NOMO-1 treated with dmso at 0.1 percent for 144 hours (cell line): ENCODE results near the gene SINHCAF.
"Not testable (repeated sequence)": the region's sequence is repeated elsewhere in the genome, so short reads cannot be mapped to it uniquely, and the experiment has no call there.

Source experiments
- DNase-seq: peaks from one replicate; lab custom pipeline; 2025; ENCODE audit not compliant: unreplicated experiment; lab: John Stamatoyannopoulos, UW

Gene SINHCAF

DNA sequence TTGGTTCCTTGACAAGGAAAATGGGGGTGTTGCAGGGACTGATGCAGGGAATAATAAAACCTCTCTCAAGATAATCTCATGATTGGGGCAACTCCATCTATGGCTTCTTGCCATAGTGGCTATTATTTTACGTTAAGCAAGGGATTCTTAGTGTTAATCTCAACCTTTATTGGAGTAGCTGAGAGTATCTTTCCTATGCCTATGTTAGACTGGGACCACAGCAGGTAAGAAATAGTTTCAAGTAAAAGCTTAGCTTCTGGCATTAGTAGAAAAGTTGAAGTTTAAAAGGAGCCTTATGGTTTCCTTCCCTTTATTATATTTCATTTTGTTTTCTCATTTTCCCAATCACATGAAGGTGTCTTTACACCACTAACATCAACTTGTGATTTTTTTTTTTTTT lies 16.7 kb downstream of the SINHCAF start:
- DNase-seq: no peak

DNA sequence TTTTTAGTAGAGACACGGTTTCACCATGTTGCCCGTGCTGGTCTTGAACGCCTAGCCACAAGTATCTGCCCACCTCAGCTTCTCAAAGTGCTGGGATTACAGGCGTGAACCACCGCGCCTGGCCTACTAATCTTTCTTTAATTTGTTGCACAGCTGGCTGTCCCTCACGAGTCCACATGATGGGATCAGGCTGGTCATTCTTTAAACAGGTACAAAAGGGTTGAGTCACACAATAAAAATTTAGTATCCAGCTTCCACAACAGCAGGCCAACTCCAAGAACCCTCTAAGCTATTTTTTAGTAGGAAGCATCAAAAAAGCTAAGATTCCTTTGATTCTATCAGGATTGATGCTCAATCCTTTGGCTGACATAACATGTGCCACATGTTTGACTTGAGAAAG lies 17.8 kb downstream of the SINHCAF start:
- no peak for DNase-seq

DNA sequence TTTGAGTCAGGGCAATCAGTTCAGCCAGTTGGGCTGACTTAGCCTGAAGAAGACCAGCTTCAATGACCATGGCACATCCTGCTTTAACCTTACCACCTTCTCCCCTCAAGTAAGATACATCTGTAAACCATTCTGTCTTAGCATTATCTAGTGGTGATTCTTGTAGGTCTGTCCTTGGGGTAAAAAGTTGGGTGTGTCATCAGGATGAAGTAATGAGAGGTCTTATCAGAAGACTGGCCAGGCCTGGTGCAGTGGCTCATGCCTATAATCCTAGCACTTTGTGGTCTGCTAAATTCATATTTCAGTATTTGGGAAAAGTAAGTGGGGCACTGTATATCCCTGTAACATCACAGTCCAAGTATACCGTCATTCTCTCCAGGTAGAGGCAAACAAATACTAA lies 19.1 kb downstream of the SINHCAF start:
- DNase-seq: no peak

DNA sequence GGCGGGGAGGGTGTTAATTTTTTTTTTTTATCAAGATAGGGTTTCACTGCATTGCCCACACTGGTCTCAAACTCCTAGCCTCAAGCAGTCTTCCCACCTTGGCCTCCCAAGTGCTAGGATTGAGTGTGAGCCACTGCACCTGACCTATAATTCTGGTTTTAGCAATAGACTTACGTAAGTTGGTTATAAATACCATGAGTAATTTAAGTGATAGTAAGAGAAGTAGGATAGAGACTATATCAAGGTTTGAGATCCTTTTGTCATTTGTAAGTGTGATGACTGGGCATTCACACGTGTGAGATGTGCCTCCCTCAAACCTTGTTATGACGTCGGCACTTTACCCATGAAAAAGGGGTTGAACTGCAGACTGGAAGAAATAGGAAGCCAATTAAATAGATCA lies 22.5 kb downstream of the SINHCAF start:
- DNase-seq: no peak

DNA sequence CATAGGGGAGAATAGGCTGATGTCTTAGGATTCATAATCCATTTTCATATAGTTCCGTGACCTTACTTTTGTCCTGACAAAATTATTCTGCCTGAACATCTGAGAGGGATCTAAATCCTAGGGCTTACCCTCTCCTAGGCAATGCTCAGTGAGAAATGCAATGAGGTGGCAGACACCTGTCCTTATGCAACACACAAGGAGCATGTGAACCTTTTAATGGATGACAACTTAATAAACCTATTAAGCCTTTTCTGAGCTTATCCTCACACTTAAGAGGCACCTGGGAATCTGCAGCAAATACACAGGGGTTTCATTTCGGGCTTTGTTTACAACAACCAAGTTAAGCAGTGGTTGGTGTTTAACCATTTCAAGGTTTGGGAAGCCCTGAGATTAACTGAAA lies 24.6 kb downstream of the SINHCAF start:
- no peak for DNase-seq

DNA sequence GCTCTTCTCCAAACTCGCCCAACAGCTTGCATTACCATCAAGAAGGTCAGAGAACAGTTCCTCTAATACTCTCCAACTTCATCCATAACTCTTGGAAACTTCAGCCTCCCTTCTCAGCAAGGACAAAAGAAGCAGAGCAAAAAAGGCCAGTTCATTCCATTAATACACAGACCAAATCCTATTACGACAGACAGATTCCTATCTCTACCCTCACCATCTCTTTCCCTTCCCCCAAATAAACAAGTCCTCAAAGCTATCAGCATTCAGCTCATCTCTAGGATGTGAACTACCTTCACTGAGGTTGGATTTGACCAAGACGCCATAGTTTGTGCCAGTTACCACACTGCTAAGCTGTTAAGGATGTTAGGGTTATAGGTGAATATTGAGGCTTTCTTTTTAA lies 25.2 kb downstream of the SINHCAF start:
- no peak for DNase-seq

DNA sequence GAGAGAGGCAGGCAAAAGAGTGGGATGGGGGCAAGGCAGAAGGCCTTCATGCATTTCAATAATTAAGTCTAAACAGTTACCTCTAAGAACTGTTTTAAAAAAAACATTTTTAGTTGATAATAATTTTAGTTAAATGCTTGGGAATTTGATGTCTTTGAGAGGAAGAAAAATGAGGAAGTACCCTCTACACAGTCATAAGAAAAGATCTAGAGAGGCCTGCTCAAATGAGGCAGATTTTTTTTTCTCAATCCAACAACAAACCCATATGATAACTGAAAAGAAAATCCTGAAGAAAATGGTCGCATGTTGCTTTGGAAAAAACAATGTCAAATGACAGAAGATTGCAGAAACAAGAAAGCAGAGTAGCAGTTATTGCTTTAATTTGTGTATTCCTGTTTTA lies 25.6 kb downstream of the SINHCAF start:
- no peak for DNase-seq

DNA sequence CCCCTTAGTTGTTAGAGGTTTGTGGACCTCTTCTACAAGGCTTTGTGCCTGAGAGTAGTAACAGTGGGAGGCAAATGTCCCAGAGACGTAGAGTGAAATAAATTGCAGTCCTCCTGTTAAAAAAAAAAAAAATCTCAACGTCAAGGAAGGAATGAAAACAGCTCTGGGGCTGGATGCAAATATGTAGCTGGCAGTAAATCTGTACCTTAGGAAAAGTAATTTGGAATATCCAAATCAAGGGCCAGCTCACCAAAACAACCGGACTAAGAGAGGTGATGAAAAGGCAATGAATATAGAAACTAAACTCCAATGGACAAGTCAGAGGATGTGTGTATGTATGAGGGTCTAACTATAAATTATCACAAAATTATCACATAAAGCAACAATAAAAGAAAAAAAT lies 27.0 kb downstream of the SINHCAF start:
- DNase-seq: no peak

DNA sequence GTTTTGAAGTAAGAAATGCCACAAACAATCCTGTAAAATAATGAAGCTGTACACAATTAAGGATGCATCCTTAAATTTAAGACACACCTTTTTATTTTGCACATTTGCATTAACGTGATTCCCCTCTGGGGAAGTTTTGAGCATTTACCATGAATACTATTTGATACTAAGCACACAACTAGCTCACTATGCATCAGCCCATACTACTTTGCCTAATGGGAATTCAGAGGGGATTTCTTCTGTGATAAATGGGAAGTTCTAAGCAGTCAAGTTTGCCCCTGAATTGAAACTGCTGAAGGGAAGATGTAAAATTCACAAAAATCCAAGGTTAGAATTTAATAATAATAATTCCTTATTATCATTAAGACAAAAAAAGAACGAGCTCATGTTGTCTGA lies 27.4 kb downstream of the SINHCAF start:
- no peak for DNase-seq

DNA sequence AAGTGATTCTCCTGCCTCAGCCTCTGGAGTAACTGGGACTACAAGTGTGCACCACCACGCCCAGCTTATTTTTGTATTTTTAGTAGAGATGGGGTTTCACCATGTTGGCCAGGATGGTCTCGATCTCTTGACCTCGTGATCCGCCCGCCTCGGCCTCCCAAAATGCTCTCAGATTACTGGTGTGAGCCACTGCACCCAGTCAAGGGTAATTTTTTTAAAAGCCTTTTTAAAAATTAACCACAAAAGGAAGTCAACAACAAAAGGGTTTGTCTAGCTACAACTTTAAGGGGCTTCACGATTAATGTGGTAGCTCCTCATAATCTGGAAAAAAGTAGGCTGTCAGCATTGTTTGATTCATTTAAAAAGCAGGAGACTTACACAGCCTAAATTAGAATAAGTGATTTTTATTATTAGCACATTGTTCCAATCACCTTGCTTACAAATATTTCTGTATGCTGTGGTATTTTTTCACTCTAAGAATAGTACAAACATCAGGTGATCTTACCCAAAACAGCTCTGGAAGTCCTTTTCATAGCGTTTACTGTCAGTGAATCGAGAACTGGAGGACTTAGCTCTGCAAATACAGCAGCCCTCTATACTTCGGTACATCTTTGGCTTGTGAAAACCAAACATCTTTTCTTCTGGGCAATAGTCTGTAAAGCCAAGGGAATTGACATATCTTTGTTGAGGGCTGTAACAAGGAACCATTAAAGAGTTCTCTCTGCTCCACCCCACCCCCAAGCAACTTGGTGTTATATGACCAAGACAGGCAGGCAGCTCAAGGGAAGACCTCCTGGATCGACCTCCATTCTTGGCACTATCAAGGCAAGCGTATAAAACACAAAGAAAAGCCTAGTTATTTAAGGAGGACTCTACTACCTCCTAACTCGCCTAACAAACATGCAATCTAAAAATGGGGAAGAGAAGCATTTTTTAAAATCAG lies 28.1 kb downstream of the SINHCAF start:
- DNase-seq: no peak

DNA sequence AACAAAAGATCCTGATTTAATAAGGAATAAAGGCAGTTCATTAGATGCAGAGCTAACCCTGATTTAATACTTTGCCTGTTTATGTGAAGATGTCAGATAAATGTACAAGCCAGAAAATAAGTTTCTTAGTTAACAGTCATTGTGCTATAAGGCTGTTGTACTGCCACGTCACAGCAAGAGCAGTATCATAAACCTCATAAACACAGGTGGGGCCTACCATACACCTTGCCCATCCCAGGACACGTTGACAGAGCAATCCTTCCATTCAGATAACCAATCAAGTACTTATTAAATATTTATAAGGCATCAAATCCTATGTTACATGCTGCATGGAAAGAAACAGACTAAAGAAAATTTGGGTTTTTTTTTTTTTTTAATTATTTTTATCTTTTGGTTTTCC lies 36.5 kb downstream of the SINHCAF start:
- no peak for DNase-seq

DNA sequence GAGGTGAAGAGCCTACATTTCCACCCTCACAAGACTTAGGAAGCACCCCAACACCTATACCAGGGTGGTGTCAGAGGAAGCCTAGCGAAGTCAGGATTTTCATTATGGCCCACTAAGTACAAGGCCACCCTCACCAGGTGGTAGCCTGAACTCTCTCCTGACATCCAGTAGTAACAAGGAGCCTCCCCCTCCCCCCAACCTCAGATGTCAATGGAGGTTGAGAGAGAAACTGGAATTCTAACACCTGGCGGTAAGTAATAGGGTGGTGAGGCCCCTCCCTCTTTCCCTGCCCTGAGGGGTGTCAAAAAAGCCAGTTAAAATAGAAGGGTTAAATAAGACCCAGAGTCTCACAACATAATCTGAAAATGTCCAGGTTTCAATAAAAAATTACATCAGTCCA lies 37.6 kb downstream of the SINHCAF start:
- no peak for DNase-seq

DNA sequence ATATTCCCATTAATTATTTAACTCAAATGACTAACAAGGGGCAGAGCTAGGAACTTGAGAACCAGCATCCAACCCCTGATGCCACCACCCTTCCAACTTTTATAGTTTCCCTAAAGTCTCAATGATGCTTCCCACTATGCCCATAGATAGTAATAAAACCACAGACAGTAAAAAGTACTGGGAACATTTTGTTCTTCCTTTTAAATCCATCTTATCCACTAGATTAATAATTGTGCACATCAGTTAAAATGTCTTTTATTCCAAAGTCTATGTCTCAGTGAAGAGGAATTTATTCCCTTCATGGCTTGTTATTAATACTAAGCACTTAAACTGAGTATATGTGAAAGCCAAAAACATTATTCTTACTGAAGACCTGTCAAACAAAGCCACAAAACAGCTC lies 45.8 kb downstream of the SINHCAF start:
- DNase-seq: no peak

DNA sequence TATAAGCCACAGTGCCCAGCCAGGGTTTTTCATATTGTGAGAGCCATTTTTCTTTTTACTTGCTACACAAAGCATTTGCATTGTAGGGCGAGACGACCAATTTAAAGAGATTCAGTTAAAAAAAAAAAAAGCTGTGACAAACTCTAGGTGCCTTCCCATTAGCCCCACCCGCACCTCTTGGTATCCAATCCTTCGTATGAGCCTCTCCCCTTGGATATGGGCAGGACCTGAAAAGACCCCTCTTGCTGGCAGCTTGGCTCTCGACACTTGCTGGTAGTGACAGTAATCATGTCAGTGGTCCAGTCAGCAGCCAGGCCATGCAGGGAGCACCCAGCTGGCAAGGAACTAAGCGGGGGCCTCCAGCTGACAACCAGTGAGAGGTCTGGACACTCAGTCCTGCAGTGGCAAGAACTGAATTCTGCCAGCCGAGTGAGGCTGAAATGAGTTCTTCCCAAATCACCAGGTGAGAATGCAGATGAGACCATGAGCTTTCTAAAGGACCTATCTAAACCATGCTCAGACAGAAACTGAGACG lies 46.5 kb downstream of the SINHCAF start:
- no peak for DNase-seq

DNA sequence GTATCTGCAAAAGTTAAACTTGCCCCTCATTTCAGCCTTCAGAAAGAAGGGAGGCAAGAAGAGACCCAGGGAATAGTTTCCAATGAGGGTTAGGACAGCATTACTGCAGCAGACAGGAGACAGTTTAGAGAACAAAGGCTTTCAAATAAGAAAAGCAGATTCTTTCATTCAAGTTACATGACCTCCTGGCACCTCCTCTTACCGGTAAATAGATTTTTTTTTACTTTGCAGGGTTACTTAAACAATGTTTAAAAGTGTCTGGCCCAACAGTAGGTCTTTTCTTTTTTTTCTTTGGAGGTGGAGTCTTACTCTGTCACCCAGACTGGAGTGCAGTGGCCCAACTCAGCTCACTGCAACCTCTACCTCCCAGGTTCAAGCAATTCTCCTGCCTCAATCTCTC lies 47.1 kb downstream of the SINHCAF start:
- DNase-seq: no peak

DNA sequence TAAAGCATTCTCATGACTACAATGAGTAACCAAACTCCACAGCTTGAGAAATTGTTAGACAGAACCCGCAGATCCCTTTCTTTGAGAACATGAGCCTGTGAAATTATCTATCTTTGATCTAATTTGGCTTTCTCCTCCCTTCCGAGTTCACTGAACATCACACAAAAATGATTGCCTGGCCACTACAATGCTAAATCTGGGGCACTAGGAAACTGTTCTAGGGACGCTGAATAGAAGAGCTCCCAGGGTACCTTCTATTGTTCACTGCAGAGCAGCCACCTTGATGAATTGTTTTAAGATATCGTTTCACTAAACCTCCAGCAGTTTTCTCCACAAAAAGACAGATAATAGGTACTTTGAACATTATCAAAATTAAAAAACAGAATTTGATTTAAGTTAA lies 47.5 kb downstream of the SINHCAF start:
- no peak for DNase-seq

DNA sequence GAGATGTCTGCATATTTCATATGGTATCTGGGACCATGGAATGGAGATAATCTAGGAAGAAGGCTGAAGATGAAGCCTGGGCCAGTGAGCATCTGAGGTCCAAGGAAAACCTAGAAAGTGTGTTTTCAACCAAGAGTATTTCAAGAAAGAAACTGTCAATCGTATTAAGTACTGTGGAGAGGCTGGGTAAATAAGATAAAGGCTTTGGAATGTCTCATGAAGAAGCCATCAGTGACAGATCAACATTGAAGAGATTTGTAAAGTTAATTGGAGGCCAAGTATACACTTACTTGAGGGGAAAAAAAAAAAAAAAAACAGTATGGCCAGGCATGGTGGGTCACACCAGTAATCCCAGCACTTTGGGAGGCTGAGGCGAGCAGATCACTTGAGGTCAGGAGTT lies 48.9 kb downstream of the SINHCAF start:
- no peak for DNase-seq

DNA sequence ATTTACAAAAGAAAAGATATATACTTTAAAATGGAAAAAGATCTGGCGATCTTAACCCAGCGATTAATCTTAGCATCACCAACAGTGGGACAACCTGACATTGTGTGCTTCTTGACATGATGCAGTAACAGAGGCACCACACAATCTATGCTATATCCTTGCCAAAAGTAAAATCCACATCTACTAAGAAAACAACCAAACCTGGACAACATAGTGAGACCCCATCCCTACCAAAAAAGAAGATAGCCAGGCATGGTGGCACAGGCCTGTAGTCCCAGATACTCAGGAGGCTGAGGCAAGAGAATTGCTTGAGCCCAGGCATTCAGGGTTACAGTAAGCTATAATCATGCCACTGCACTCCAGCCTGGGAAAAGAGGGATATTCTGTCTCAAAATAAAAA lies 50.5 kb downstream of the SINHCAF start:
- DNase-seq: no peak

DNA sequence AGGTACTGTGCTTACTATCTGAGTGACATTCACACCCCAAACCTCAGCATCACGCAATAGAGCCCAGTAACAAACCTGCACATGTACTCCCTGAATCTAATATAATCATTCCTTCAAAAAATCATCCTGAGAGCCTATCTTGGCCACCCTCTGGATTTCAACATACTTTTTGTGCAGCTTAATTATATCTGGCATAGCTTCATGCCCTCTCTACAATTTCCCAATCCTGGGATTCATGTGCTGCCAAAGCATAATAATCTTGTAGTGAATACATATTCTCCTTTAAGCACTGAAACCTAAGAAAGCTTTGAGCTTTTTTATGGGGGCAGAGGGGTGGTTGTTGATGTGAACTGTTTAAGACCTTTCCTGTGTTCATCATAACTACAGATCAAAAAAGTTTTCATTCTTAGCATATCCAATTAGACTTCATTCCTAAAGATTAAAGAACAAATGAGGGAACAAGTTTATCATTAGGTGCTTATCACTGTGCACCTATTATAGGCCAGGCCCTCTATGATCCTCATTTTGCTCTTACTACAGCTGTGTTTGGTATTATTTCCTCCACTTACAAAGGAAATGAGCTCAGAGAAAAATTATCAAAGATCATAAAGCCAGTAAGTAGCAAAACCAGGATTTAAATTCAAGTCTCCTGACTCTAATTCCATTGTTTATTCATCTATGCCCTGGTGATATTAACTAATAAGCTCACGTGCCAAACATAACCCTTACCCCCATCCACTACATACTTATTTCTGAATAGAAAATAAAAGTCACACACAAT lies 51.2 kb downstream of the SINHCAF start:
- DNase-seq: no peak

DNA sequence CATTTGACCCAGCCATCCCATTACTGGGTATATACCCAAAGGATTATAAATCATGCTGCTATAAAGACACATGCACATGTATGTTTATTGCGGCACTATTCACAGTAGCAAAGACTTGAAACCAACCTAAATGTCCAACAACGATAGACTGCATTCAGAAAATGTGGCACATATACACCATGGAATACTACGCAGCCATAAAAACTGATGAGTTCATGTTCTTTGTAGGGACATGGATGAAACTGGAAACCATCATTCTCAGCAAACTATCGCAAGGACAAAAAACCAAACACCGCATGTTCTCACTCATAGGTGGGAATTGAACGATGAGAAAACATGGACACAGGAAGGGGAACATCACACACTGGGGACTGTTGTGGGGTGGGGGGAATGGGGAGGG lies 52.2 kb downstream of the SINHCAF start:
- not testable (repeated sequence) for DNase-seq

DNA sequence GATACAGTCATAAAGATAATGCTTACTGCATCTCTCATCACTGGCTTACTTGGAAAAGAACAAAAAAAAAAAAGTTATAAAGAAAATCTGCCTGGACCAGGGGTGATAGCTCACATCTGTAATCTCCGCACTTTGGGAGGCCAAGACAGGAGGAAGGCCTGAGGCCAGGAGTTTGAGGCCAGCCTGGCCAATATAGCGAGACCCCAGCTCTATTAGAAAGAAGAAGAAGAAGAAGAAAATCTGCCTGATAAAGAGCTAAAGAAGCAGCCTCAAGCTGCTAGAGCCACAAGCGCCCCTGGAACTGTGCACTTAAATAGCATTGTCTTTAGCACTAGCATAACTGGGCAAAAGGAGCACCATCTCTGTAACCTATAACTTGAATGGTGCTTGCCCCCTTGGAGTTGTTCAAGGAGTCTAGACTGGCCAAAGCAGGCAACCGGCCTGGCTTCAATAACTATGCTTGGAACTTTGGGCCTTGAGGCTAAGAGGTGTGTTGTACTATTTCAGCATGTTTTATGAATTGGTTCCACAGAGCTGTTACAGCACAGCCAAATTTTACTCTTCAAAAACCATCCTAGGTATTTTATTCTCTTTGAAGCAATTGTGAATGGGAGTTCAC lies 53.2 kb downstream of the SINHCAF start:
- DNase-seq: no peak

DNA sequence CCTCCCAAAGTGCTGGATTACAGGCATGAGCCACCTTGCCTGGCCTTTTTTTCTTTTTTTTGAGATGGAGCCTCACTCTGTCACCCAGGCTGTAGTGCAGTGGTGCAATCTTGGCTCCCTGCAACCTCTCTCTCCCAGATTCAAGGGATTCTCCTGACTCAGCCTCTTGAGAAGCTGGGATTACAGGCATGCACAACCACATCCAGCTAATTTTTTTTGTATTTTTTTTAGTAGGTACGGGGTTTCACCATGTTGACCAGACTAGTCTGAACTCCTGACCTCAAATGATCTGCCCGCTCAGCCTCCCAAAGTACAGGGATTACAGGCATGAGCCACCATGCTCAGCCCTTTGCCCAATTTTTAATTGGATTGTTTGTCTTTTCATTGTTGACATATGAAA lies 58.0 kb downstream of the SINHCAF start:
- no peak for DNase-seq
